Fibroblast of the aortic adventitia (primary cell): ENCODE results near the gene MTOR. TPM values are rescaled to one million over a fixed set of nuclear protein-coding genes. Genes with fewer than 3 reads are reported as not detected.

Experiments used
- DNase-seq: peaks from one replicate; pipeline ENCODE4 v3.0.0-alpha.2; 2010; ENCODE audit warnings: low read depth
- H3K4me3 ChIP-seq: 2 replicates; pipeline ENCODE4 v1.5.1; 2011; ENCODE audit warnings: low read depth, mild to moderate bottlenecking, control low read depth, low read length, moderate library complexity
- CTCF ChIP-seq: IDR thresholded peaks from 2 replicates; pipeline ENCODE4 v1.5.1; 2011; ENCODE audit warnings: mild to moderate bottlenecking, low read length, control low read depth, inconsistent platforms; ENCODE audit not compliant: insufficient read depth
- total RNA-seq: library from RNA; depleted of rRNA; stranded (reverse); fragments of >200 nt; gene quantifications from 2 replicates; pipeline ENCODE4 v1.2.3, GENCODE V29; 2012; ENCODE audit warnings: low replicate concordance

Gene MTOR
- total RNA-seq, 1 donor = 36.3 TPM

GRCh38 chr1:11062965-11063401 is 199.4 kb downstream of the MTOR start:
- DNase-seq = no peak
- TF ChIP-seq CTCF = no peak
- H3K4me3 ChIP-seq = no peak overlapping the region

- TF ChIP-seq CTCF = no peak
- DNase-seq = no peak
Measured at GRCh38 chr1:11061652-11062365, 200.5 kb downstream of the MTOR start.

GRCh38 chr1:11059968-11060830 is 202.2 kb downstream of the MTOR start, which contains the start of gene SRM:
SRM (minus strand) TSS chr1:11060018; CDS start chr1:11059943, 75 bp downstream.
- DNase-seq = peak; percentile 82
- peak within 1 kb of the TSS; percentile 89 for H3K4me3 ChIP-seq
- peak; percentile 47 for TF ChIP-seq CTCF

More at GRCh38 chr1:11061652-11062365, 200.5 kb downstream of the MTOR start:
- H3K4me3 ChIP-seq = no peak overlapping the region

DNA sequence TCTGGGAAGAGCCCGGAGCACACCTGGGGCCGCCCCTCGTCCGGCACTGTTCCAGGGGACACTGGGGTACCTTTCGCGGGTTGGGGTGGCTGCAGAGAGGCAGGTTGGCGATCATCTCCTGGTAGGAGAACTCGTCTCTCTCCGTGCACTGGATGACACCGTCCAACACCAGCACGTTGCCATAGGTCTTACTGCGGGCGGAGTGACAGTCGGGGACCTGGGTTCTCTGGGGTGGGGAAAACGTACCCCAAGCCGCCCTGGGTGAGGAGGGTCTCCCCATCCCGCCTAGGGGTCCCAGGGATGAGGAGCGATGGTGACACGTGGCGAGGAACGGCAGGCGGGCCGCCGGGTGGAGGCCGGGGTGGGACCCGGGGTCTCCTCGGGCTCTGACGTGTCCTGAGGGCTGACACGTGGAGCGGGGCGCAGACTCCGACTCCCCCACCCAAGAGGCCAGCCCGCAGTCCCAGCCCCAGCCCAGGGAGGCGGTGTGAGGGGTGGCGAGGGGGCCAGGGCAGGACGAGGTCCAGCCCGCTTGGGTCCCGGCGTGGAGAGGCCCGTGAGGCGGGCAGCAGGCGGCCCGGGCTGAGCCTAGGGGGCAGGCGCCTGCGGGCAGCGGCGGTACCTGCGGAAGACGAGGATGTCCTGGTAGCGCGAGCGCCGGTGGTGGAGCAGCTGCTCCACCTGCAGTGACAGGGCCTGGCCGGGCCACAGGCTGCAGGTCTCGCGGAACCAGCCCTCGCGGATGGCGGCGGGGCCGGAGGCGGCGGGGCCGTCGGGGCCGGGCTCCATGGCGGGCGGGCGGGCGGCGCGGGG is 203.0 kb downstream of the MTOR start:
- TF ChIP-seq CTCF = no peak
- peak overlapping the region; percentile 89 for H3K4me3 ChIP-seq
- DNase-seq = no peak

- no peak for TF ChIP-seq CTCF
- peak overlapping the region; percentile 89 for H3K4me3 ChIP-seq
- DNase-seq = no peak
Measured at GRCh38 chr1:11058595-11059154, 203.7 kb downstream of the MTOR start.

GRCh38 chr1:11058026-11058425 is 204.3 kb downstream of the MTOR start:
- no peak for DNase-seq
- H3K4me3 ChIP-seq = no peak overlapping the region
- TF ChIP-seq CTCF = no peak
